A549 (cell line): ENCODE measurements around the gene CDKN2AIPNL.

Experiments used
- CTCF ChIP-seq: fragments of >200 bp; sonication (Bioruptor Twin); formaldehyde crosslinking; IDR thresholded peaks from 3 replicates; pipeline ENCODE4 v1.5.1; 2016
- EHMT2 ChIP-seq: fragments of 200-600 bp; sonication (generic); IDR thresholded peaks from 2 replicates; pipeline ENCODE4 v1.6.1; 2016; ENCODE audit warnings: antibody characterized with exemption, low read depth, mild to moderate bottlenecking, moderate library complexity
- EP300 ChIP-seq, 2 experiments: fragments of >200 bp; sonication (Bioruptor Twin); formaldehyde crosslinking; IDR thresholded peaks; 2 replicates in 1 of 2; 3 replicates in 1 of 2; pipeline ENCODE4 v1.6.1; 2016 to 2017
- PHF8 ChIP-seq: fragments of 200-600 bp; sonication (generic); IDR thresholded peaks from 2 replicates; pipeline ENCODE4 v1.6.1; 2016; ENCODE audit warnings: low read depth, mild to moderate bottlenecking, antibody characterized with exemption, moderate library complexity, borderline replicate concordance
- POLR2A ChIP-seq: IDR thresholded peaks from 2 replicates; pipeline ENCODE4 v1.6.1; 2012; ENCODE audit warnings: mild to moderate bottlenecking, low read length
- REST ChIP-seq: fragments of 200-600 bp; sonication (generic); IDR thresholded peaks from 2 replicates; pipeline ENCODE4 v1.6.1; 2016; ENCODE audit warnings: antibody characterized with exemption, mild to moderate bottlenecking, moderate library complexity
- RFX5 ChIP-seq: fragments of 450-650 bp; IDR thresholded peaks from 2 replicates; pipeline ENCODE4 v1.7.1; 2014; ENCODE audit warnings: antibody characterized with exemption, mild to moderate bottlenecking, moderate library complexity
- ZSCAN20 ChIP-seq: fragments of 250-450 bp; sonication (Bioruptor Pico); IDR thresholded peaks from 2 replicates; pipeline ENCODE4 v1.8.0; 2022; ENCODE audit warnings: mild to moderate bottlenecking, moderate library complexity

GRCh38 chr5:134406390-134406789 lies 5.3 kb downstream of the CDKN2AIPNL start:
- TF ChIP-seq PHF8: no peak
- no peak for TF ChIP-seq RFX5
- TF ChIP-seq CTCF: no peak
- TF ChIP-seq REST: no peak
- TF ChIP-seq ZSCAN20 (CRISPR knock-in tag): no peak
- TF ChIP-seq EP300 (IDR thresholded peaks at IDR 0.05): no peak
- TF ChIP-seq EHMT2: no peak
- TF ChIP-seq POLR2A: no peak
